NCI-H146 (cell line): ENCODE results near the gene LTBP4.
"Not testable (repeated sequence)": the region's sequence is repeated elsewhere in the genome, so short reads cannot be mapped to it uniquely, and the experiment has no call there.

Experiments used
- DNase-seq: peaks from one replicate; lab custom pipeline; 2025; lab: John Stamatoyannopoulos, UW

LTBP4 gene

GRCh38 chr19:40601134-40601974, at the start of gene LTBP4:
LTBP4 (plus strand) TSS chr19:40601369; CDS start chr19:40601388, 19 bp downstream.
- no peak for DNase-seq

DNA sequence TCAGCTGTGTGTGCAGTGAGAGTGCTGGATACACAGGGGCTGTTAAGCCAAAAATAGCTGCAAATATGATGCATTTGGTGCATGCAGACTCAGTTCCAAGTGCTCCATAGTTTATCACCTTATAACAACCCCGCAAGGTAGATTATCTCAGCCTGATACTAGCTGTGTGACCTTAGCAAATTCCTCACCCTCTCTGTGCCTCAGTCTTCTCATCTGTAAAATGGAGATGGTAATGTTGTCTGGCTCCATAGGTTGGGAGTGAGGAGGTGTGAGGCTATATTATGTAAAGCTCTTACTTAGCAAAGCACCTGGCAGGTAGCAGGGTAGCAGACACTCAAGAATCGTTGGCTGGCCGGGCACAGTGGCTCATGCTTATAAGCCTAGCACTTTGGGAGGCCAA, 48.3 kb upstream of the LTBP4 start:
- DNase-seq = no peak

GRCh38 chr19:40553885-40554857, 47.0 kb upstream of the LTBP4 start:
- DNase-seq = peak; percentile 77

DNA sequence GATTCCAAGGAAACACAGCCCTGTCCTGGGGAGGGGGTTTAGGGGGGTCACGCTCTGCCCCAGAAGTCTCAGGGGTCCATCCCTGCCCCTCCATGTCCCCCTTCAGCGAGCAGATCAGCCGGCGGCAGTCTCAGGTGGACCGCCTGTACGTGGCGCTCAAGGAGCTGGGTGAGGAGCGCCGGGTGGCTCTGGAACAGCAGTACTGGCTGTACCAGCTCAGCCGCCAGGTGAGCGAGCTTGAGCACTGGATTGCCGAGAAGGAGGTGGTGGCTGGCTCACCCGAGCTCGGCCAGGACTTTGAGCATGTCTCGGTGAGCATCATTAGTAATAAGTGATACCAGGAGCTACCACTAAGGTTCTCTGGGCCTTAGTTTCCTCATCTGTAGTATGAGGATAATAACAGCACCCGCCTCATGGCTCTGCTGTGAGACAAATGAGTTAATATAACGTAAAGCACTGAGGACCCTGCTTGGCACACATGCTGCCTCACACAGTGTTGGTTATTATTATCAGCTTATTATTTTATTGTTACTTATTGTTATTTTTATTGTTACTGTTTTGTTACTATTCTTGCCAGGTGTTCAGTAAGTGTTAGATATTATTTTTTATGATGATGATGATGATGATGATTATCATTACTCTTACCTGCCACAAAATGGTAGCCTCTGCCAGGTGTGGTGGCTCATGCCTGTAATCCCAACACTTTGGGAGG, 45.0 kb upstream of the LTBP4 start:
- DNase-seq = peak; percentile 18

DNA sequence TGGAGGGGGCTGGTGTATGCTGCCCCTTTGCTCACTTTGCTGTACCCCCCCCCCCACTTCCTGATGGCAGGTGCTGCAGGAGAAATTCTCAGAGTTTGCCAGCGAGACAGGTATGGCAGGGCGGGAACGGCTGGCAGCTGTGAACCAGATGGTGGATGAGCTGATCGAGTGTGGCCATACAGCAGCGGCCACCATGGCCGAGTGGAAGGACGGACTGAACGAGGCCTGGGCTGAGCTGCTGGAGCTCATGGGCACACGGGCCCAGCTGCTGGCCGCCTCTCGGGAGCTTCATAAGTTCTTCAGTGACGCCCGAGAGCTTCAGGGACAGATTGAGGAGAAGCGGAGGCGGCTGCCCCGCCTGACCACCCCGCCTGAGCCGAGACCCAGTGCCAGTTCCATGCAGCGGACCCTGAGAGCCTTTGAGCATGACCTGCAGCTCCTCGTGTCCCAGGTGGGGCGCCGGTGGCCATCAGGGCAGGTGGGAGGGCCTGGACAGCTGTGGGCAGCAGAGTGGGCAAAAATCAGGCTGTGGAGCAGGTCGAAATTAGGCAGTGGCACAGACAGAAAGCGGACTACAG, 44.1 kb upstream of the LTBP4 start:
- no peak for DNase-seq

- no peak for DNase-seq
These were observed 41.8 kb upstream of the LTBP4 start for GRCh38 chr19:40559394-40559793.

DNA sequence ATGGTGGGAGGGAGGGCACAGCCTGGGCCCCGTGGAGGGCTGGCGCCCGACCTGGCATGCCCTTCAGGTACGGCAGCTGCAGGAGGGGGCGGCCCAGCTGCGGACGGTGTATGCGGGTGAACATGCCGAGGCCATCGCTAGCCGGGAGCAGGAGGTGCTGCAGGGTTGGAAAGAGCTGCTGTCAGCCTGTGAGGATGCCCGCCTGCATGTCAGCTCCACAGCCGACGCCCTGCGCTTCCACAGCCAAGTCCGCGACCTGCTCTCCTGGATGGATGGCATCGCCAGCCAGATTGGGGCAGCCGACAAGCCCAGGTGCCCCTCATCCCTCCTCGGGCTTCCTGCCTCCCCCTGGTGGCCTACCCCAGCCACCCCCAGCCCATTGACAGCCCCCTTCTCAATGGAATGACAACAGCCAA, 41.1 kb upstream of the LTBP4 start:
- no peak for DNase-seq

- DNase-seq = no peak
These were observed 39.2 kb upstream of the LTBP4 start for GRCh38 chr19:40561947-40562346.

DNA sequence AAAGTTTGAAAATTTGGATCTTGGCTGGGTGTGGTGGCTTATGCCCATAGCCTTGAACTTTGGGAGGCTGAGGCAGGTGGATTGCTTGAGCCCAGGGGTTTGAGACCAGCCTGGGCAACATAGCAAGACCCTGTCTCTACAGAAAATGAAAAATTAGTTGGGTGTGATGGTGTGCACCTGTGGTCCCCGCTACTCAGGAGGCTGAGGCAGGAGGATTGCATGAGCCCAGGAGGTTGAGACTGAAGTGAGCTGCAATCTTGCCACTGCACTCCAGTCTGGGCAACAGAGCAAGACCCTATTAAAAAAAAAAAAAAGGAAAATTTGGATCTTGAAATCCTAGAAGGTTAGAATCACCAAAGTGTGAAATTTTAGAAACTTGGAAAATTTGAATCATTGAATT, 36.6 kb upstream of the LTBP4 start:
- DNase-seq = not testable (repeated sequence)

GRCh38 chr19:40565355-40565754, 35.8 kb upstream of the LTBP4 start:
- no peak for DNase-seq

DNA sequence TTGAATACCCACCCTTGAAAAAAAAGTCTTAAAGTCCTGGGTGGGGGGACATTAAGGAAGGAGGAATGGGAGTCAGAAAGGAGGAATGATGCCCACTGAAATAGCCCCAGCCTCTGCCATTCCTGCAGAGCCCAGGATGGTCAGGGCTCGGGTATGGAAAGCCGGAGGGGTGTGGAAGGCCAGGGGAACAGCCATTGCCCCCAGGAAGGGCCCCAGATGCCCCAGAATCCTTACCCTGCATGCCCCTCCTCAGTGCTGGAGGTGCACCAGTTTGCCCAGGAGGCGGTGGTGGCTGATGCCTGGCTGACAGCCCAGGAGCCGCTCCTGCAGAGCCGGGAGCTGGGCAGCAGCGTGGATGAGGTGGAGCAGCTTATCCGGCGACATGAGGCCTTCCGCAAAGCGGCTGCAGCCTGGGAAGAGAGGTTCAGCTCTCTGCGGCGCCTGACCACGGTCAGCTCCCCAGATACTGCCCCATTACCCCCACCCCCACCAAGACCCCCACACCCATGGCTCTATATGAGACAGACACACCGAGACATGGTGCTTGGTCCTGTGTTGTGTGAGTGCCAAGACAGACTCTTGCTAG, 35.2 kb upstream of the LTBP4 start:
- DNase-seq = no peak

GRCh38 chr19:40567040-40567749, 34.0 kb upstream of the LTBP4 start:
- DNase-seq = no peak

DNA sequence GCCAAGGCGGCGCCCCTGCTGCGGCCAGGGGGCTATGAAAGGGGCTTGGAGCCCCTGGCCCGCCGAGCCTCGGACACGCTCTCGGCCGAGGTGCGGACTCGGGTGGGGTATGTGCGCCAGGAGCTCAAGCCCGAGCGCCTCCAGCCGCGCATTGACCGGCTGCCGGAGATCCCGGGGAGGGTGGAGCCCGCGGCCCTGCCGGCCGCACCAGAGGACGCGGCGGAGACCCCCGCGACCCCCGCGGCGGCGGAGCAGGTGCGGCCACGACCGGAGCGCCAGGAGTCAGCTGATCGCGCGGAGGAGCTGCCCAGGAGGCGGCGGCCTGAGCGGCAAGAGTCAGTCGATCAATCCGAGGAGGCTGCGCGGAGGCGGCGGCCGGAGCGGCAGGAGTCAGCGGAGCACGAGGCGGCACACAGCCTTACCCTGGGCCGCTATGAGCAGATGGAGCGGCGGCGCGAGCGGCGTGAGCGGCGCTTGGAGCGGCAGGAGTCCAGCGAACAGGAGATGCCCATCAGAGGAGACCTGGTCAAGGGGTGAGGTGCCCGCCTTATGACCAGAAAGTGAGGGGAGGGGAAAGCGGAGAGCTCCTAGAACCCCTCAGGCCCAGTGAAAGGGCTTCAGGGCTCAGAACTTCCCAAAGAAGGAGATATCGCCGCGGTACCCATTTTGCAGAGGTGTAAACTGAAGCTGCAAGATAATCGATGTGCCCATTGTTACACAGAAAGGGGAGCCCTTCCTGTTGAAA, 33.2 kb upstream of the LTBP4 start:
- DNase-seq = no peak

DNA sequence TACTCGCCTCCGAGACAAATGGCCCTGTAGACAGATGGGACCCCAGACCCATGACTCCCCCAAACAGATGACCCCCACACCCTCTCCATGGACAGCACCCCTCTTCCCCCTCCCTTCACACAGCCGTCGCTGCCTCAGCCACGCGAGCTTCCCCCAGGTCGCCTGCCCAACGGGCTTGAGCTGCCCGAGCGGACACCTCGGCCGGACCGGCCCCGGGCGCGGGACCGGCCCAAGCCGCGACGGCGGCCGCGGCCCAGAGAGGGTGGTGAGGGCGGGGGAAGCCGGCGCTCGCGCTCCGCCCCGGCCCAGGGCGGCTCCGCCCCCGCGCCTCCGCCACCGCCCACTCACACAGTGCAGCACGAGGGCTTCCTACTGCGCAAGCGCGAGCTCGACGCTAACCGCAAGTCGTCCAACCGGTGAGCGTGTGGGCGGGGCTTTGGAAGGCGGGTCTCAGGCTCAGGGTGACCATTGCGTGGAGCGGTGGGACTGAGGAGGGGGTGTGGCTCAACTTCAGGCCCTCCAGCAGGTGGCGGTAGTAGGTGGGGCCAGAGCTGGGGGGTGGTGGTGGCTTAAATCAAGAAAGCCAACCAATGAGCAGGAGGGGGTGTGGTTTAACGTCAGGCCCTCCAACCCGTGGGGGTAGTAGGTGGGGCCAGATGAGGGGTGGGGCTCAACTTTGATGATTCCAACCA, 30.7 kb upstream of the LTBP4 start:
- peak; percentile 99 for DNase-seq

GRCh38 chr19:40571005-40571318, 30.2 kb upstream of the LTBP4 start:
- no peak for DNase-seq

DNA sequence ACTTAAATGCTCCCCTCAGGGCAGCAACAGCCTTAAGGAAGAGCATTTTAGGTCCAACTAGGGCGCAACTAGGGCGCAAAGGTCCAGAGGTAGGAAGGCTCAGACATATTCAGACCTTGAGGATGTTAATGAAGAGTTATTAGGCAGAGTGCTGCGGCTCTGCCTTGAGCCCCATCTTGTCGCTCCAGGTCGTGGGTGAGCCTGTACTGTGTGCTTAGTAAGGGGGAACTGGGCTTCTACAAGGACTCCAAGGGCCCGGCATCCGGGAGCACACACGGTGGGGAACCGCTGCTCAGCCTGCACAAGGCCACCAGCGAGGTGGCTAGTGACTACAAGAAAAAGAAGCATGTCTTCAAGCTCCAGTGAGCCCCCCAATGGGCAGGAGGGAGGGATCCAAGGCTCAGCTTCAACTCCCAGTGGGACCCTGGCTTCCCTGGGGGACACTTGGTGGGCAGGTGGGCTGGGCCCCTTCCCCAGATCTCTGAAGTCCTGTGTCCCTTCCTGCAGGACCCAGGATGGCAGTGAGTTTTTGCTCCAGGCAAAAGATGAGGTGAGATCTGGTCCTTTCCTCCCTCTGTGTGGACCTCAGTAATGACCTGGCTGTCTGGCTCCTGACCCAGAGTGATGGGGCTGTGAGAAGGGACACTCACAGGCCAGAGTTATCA, 29.2 kb upstream of the LTBP4 start:
- no peak for DNase-seq

DNA sequence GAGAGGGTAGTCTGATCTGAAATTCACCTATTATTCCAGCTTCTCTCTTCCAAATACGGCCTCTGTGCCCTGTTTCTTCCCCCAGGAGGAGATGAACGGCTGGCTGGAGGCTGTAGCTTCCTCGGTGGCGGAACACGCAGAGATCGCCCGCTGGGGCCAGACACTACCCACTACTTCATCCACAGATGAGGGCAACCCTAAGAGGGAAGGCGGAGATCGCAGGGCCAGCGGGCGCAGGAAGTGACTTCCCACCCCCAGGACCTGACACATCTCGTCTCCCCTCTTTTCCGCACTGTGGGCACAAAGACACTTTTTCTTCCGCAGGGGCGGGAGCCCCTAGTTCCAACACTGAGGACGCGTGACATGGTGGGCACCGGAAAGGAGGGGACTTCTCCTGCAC, 25.8 kb upstream of the LTBP4 start:
- DNase-seq = no peak

DNA sequence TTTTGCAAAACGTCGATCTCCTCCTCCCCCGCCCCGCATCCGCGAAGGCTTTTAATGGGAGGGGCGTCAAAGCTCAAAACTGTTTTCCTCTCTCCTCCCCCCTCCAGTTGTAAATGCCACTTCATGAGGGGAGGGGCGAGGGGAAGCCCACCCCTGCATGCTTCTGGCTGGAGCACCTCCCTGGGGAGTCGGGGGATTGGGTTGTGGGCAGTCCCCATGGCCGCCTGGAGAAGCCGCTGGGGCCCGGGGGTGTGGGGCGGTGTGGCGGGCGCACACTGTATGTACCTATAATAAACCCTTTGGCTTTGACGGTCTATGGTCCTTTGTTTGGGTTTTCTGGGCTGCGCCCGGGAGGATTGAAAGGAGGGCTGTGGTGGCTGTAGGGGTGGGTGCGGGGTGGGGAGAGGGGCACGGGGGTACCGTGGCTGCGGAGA, 25.0 kb upstream of the LTBP4 start:
- no peak for DNase-seq
